SU-DHL-6 (cell line): ENCODE measurements around the gene NANOS2.

ENCODE experiments used
- H2AFZ ChIP-seq: fragments of 200-600 bp; sonication (generic); 2 replicates; pipeline ENCODE4 v1.6.1; 2014; ENCODE audit warnings: low read depth, mild to moderate bottlenecking, moderate library complexity, mixed read lengths, antibody characterized with exemption, low read length; ENCODE audit not compliant: severe bottlenecking
- H3F3A ChIP-seq: fragments of 200-600 bp; shearing (Covaris generic); 2 replicates; pipeline ENCODE4 v1.6.0; 2016; ENCODE audit warnings: antibody characterized with exemption, mild to moderate bottlenecking; ENCODE audit not compliant: insufficient read depth
- H3K27ac ChIP-seq: fragments of 200-600 bp; sonication (generic); 2 replicates; pipeline ENCODE4 v1.5.1; 2016; ENCODE audit warnings: low read depth, mild to moderate bottlenecking, low read length, moderate library complexity, mixed read lengths
- H3K27me3 ChIP-seq: fragments of 200-600 bp; sonication (generic), shearing (Covaris generic); 2 replicates; pipeline ENCODE4 v1.6.0; 2014; ENCODE audit warnings: mild to moderate bottlenecking, low read length
- H3K36me3 ChIP-seq: fragments of 200-600 bp; sonication (generic); 2 replicates; pipeline ENCODE4 v1.6.1; 2014; ENCODE audit warnings: mild to moderate bottlenecking, low read length, mixed read lengths
- H3K4me2 ChIP-seq: fragments of 300-600, 200-600 bp; shearing (Covaris generic), sonication (generic); 2 replicates; pipeline ENCODE4 v1.6.0; 2014; ENCODE audit warnings: low read length, low read depth, mild to moderate bottlenecking; ENCODE audit not compliant: poor library complexity, severe bottlenecking
- H3K4me3 ChIP-seq: fragments of 200-600 bp; sonication (generic); 2 replicates; pipeline ENCODE4 v1.5.1; 2014; ENCODE audit warnings: antibody characterized with exemption, low read length, mild to moderate bottlenecking, mixed read lengths; ENCODE audit not compliant: insufficient read depth, poor library complexity, severe bottlenecking
- H3K79me2 ChIP-seq: fragments of 200-600 bp; sonication (generic); 2 replicates; pipeline ENCODE4 v1.6.1; 2014; ENCODE audit warnings: mild to moderate bottlenecking, low read length, moderate library complexity; ENCODE audit not compliant: insufficient read depth
- H3K9ac ChIP-seq: fragments of 200-600 bp; sonication (generic); 2 replicates; pipeline ENCODE4 v1.7.0; 2014; ENCODE audit warnings: mild to moderate bottlenecking, low read length
- H3K9me2 ChIP-seq: fragments of 200-600 bp; sonication (generic); replicated peaks from 2 replicates; pipeline ENCODE4 v1.6.1; 2014; ENCODE audit warnings: low read length; ENCODE audit not compliant: insufficient read depth
- H3K9me3 ChIP-seq: fragments of 200-600 bp; sonication (generic); 2 replicates; pipeline ENCODE4 v1.6.1; 2014; ENCODE audit warnings: low read length, mixed read lengths; ENCODE audit not compliant: insufficient read depth
- H4K20me1 ChIP-seq: fragments of 200-600 bp; sonication (generic); 2 replicates; pipeline ENCODE4 v1.6.1; 2014; ENCODE audit warnings: low read depth, mild to moderate bottlenecking, antibody characterized with exemption, low read length, moderate library complexity, mixed read lengths
- EZH2phosphoT487 ChIP-seq: fragments of 200-600 bp; sonication (generic), shearing (Covaris generic); conservative IDR thresholded peaks from 2 replicates; pipeline ENCODE4 v1.6.1; 2018; ENCODE audit warnings: mild to moderate bottlenecking, antibody characterized with exemption, low read length, moderate library complexity, mixed read lengths
- TF ChIP-seq, protein P1 (sequence below): fragments of 200-600 bp; sonication (generic); IDR thresholded peaks from one replicate; pipeline ENCODE4 v1.5.1; 2017; ENCODE audit warnings: antibody characterized with exemption, mild to moderate bottlenecking, low read length, moderate library complexity; ENCODE audit not compliant: insufficient read depth, poor library complexity, severe bottlenecking

The NANOS2 gene

GRCh38 chr19:45882652-45883585 is 31.7 kb downstream of the NANOS2 start:
- H4K20me1 ChIP-seq = no peaks in the 10 kb centered on the region
- peaks cover 12% of the 10 kb centered on the region; the same call in 1 of the 2 replicates for H3K79me2 ChIP-seq
- H3K9me2 ChIP-seq = no peaks in the 10 kb centered on the region
- H3K4me2 ChIP-seq = peak overlapping the region; percentile 80
- TF ChIP-seq, protein P1, sequence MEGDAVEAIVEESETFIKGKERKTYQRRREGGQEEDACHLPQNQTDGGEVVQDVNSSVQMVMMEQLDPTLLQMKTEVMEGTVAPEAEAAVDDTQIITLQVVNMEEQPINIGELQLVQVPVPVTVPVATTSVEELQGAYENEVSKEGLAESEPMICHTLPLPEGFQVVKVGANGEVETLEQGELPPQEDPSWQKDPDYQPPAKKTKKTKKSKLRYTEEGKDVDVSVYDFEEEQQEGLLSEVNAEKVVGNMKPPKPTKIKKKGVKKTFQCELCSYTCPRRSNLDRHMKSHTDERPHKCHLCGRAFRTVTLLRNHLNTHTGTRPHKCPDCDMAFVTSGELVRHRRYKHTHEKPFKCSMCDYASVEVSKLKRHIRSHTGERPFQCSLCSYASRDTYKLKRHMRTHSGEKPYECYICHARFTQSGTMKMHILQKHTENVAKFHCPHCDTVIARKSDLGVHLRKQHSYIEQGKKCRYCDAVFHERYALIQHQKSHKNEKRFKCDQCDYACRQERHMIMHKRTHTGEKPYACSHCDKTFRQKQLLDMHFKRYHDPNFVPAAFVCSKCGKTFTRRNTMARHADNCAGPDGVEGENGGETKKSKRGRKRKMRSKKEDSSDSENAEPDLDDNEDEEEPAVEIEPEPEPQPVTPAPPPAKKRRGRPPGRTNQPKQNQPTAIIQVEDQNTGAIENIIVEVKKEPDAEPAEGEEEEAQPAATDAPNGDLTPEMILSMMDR = peak; percentile 99
- no peak for TF ChIP-seq EZH2phosphoT487
- peaks cover 7% of the 10 kb centered on the region for H3F3A ChIP-seq
- no peak overlapping the region for H2AFZ ChIP-seq
- H3K4me3 ChIP-seq = peak overlapping the region; percentile 52
- H3K9ac ChIP-seq = peak overlapping the region; percentile 62
- H3K27me3 ChIP-seq = no peaks in the 10 kb centered on the region
- no peaks in the 10 kb centered on the region for H3K9me3 ChIP-seq
- no peaks in the 10 kb centered on the region for H3K36me3 ChIP-seq
- H3K27ac ChIP-seq = no peak overlapping the region; the same call in 1 of the 2 replicates

GRCh38 chr19:45881909-45882528 is 32.6 kb downstream of the NANOS2 start:
- Histone ChIP-seq H3K9ac (peak overlapping the region; percentile 62; the same call in 1 of the 2 replicates), H2AFZ (no peak overlapping the region), H3K36me3 (no peaks in the 10 kb centered on the region), H3F3A (no peaks in the 10 kb centered on the region), H4K20me1 (no peaks in the 10 kb centered on the region), H3K4me3 (no peak overlapping the region), H3K9me3 (no peaks in the 10 kb centered on the region), H3K27me3 (no peaks in the 10 kb centered on the region), H3K79me2 (peaks cover 12% of the 10 kb centered on the region; the same call in 1 of the 2 replicates), H3K9me2 (no peaks in the 10 kb centered on the region), H3K4me2 (no peak overlapping the region), H3K27ac (no peak overlapping the region)
- no peak for TF ChIP-seq EZH2phosphoT487
- TF ChIP-seq, protein P1 = no peak

DNA sequence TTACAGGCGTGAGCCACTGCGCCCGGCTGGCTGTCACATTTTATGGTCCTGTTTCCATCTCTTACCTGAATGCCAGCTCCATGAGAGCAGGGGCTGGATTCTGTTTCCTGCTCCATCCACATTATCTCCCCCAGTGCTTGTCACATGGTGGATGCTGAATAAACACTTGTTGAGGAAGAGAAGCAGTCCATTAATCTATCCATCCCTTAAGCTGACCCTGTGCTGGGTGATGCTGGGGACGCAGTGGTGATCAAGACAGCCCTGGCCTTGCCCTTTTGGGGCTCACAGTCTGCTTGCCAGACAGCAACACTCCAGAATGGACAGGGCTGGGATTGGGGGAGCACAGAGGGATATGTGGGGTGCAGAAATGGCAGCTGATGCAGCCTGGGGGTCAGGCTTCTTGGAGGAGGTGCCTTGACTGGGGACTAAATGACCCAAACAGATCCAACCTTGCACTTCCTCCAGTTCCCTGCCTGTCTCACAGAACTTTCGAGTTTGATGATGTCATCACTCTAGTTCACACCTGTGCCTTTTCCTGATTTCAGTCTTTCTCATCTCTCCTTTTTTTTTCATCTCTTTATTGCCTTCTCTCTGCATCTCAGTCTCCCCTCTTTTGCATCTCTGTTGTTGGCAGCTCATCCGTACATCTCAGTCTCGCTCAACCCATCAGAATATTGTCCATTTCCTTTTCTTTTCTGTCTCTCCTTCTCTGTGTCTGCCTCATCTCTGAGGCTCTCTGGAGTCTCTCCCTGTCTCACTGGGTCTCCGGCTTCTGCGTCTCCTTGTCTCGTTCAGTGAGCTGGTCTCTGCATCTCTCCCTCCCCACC is 33.3 kb downstream of the NANOS2 start:
- peaks cover 12% of the 10 kb centered on the region; the same call in 1 of the 2 replicates for H3K79me2 ChIP-seq
- H3K9me3 ChIP-seq = no peaks in the 10 kb centered on the region
- no peak overlapping the region for H2AFZ ChIP-seq
- no peaks in the 10 kb centered on the region for H3K27me3 ChIP-seq
- H3K9me2 ChIP-seq = no peaks in the 10 kb centered on the region
- H3K9ac ChIP-seq = no peak overlapping the region
- H4K20me1 ChIP-seq = no peaks in the 10 kb centered on the region
- no peak overlapping the region for H3K4me3 ChIP-seq
- H3K36me3 ChIP-seq = no peaks in the 10 kb centered on the region
- H3K27ac ChIP-seq = no peak overlapping the region
- no peaks in the 10 kb centered on the region for H3F3A ChIP-seq
- TF ChIP-seq EZH2phosphoT487 = no peak
- TF ChIP-seq, protein P1 = no peak
- no peak overlapping the region for H3K4me2 ChIP-seq
